HG03196 (cell line): ENCODE measurements around the gene SLF2.
"Not testable (repeated sequence)": the region's sequence is repeated elsewhere in the genome, so short reads cannot be mapped to it uniquely, and the experiment has no call there.

Experiments used
- ATAC-seq: cut with Tn5 transposase; IDR thresholded peaks from one replicate; pipeline ENCODE4 v1.9.1; 2021; ENCODE audit not compliant: unreplicated experiment

Gene SLF2

DNA sequence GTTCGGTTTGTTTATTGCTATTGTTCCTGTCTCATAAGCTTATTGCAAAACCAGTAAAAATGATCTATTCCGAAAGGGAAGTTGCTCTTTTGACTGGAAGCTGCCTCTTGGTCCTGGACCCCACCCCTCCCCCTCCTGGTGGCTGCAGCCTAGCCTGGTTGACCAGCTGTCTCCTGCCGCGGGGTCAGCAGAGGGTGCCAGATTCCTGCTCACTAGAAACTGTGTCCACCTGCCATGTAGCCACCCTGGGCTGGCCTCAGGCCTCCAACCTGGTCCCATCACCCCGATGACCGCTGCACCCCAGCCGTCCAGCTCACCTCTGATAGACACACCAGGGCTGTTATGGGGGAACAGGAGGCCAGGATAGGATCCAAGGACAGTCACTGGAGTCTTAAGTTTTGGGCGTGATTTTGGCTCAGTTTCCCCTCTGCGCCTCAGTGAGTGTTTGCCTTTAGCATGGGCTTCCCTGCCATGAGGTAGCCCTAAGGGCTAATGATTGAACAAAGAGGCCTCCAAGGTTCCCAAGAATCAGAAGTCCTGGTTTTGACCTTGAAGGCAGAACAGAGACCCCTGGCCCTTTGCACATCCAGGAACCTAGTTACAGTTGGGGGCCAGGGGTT is 32.9 kb upstream of the SLF2 start:
- ATAC-seq = no peak

DNA sequence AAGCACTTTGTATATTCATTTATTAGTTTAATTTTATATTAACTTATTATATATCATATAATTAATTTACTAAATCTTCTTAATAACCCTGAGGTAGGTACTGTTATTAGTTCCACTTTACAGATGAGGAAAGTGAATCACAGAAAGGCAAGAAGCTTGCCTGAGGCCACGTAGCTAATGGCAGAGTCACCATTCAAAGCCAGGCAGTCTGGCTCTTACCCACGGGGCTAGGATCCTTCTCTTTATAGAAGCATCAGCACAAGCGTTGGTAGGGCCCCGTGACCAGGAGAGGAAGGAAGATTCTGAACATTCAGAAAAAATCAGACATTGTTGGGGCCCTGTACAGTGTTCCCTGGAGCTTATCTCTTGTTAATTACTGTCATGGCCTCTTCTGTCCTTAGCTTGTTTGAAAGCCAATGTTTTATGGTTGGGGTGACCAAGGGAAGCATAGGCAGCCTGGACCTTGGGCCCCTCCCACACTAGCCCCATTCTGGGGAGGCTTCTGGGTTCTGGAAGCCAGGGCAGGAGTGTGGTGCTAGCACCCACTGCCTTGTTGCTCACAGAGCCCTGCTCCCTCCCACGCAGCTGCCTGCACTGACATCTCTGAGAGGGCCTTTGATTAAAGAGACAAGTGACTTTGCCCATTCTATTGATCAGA is 31.1 kb upstream of the SLF2 start:
- no peak for ATAC-seq

- ATAC-seq = no peak
Observed at GRCh38 chr10:100882252-100882651, 30.5 kb upstream of the SLF2 start.

DNA sequence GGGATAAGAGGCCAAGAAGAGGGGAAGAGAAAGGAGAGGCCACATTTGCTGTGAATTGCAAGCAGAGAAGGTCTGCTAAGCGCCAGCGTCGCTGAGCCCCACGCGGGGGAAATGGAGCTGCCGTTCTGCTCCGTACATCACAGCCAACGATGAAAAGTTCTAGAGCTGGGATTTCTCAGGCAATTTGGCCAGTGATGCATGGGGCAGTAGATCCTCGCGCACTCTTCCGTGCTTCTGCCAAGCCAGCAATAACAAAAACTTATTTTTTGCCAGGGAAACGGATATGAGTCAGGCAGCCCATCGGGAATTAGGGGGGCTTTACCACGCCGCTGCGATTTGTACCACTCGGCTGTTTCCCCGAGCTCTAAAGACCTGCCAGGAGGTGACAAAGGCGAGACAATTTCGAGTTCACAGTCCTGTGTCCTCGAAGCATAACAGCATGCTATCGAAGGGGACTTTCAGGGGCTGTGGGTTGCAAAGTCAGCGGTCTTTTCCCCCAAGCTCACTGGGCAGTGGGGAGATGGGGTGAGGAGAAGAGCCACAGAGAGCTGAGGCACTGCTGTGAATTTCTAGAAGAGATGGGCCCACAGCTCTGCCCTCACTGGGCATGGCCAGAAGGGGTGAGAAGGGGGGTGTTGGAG is 30.0 kb upstream of the SLF2 start:
- ATAC-seq = no peak

- ATAC-seq = no peak
Observed at GRCh38 chr10:100883312-100883821, 29.4 kb upstream of the SLF2 start.

DNA sequence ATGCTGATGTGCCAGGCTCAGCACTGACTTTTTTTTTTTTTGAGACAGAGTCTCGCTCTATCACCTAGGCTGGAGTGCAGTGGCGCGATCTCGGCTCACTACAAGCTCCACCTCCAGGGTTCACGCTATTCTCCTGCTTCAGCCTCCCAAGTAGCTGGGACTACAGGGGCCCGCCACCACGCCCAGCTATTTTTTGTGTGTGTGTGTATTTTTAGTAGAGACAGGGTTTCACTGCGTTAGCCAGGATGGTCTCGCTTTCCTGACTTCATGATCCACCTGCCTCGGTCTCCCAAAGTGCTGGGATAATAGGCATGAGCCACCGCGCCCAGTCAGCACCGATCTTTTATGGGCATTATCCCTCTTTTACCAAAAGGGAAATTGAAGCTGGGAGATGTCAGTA is 27.2 kb upstream of the SLF2 start:
- ATAC-seq = not testable (repeated sequence)

DNA sequence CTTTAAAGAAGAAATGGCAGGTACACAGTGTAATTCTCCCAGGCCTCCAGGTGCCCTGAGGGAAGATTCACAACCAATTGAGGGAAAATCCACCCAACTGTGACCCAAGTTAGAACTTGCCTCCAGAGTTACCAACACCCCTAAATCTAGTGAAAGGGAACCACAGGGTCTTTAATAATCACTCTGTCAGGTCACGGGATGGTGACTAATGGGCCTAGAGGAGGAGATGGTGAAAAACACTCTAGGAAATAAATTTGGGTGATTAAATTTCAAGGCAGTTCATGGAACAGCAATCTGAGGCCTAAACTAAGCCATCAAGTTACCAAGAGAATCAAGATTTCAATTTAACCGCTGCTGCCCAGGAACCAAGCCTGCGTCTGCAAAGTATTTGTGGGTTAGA is 26.7 kb upstream of the SLF2 start:
- ATAC-seq = no peak

GRCh38 chr10:100886521-100886920 is 26.2 kb upstream of the SLF2 start:
- ATAC-seq = no peak

GRCh38 chr10:100886963-100887362 is 25.8 kb upstream of the SLF2 start:
- no peak for ATAC-seq

DNA sequence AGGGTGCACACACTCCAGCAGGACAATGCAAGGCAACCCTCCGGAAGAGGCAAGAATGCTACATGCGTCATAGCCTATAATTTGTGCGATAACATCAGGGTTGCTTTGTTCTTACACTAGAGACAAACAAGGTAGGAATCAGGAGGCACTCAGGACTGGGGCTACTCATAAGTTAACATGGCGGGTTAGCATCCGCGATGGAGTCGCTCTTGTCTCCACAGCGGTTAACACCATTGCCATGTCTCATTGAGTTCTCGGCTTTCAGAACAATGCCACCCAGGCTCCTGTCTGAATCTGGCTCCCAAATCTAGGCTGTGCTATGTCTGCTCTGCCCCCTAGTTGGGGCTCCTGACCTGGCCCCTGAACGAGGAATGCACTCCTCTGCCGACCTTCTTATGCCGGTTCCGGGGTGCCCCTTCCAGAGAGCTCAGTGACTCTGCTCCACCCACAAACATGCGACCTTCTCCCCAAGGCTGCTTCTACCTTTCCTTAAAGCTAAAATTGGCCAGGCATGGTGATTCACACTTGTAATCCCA is 24.9 kb upstream of the SLF2 start:
- ATAC-seq = no peak

DNA sequence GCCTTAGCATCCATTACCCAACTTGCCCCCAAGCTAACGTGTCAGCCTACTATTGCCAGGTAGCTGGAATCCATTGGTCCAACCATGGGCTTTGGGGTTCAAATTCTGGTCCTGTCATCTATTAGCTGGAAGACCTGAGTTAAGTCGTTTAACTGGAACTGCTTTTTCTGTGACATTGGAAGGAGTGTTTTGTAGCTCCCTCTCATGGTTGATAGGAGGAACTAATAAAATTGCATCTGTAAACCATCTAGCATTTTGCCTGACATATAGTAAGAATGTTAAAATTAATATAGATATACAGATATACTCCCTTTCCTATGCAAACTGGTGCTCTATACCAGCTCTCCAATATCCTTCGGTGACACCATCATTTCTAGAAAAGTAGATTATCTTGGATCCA is 23.8 kb upstream of the SLF2 start:
- ATAC-seq = no peak

DNA sequence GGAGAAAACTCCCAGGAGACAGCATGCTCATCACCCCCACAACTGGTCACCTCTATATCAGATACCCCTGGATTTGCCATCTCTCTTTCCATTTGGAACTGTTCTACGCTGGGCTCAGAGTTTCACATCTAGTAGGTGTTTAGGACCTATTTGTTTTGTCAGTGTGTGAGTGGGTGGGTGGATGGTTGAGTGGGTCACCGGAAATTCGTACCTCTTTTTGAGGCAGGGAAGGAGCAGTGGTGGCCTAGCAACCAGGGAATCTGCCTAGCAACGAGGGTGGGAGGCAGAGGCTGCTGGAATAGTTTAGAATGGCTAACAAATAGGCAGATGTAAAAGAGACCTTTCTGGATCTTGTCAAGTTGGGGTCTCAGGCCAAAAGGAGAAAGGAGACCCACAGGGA is 23.2 kb upstream of the SLF2 start:
- ATAC-seq = no peak

DNA sequence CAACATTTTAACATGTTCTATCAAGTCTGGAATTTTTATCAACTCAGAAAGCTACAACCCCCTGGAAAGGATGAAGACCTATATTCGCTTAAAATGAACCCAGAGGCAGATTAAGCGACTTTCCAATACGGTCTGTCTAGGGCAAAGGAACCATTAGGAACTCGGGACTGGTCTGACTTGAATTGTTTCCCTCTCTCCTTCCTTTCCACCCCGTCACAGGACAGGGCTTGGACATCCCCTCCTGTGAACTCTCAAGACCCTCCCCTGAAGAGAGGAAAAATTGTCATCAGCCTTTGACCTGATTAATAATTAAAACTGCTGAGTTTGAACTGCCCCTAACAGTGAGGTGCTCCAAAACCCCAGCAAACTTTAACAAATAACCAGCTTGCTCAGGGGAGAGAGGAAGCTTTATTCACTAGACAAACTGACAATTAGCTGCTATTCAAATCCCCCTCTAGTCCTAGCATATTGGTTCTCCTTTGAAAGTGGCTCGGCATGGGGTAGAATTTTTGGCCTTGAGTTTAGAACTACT is 22.6 kb upstream of the SLF2 start:
- ATAC-seq = no peak

DNA sequence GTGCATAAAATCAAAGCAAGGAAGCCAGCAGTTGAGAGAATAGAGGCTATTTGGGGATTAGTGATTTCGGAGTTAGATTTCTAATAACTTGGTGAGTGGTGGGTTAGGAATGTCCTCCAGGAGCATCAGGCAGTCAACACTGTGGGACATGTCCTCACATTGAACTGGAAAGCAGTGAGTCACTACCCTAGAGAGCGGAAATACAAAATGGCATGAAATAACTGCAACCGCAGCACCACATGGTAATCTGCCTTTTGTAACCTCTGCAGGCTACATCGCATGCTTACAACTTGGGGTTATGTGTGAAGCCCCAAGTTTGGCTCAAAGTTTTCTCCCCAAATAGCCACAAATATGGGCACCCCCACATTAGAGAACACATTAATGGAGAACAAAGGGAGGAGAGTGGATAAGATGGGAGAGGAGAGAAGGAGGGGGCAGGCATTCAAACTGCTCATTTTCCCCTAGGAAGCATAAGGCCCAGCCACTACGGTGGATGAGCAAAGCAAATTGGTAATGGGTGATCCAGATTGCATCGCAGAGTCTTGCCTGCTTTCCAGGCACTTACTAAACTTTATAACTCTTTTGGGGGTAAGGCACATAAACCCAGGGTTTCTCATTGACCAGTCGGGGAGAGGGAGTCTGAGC is 22.0 kb upstream of the SLF2 start:
- ATAC-seq = no peak

- ATAC-seq = no peak
Observed at GRCh38 chr10:100894033-100894432, 18.7 kb upstream of the SLF2 start.

GRCh38 chr10:100894589-100895294 is 18.0 kb upstream of the SLF2 start:
- ATAC-seq = no peak

- no peak for ATAC-seq
Observed at GRCh38 chr10:100895346-100895745, 17.4 kb upstream of the SLF2 start.

DNA sequence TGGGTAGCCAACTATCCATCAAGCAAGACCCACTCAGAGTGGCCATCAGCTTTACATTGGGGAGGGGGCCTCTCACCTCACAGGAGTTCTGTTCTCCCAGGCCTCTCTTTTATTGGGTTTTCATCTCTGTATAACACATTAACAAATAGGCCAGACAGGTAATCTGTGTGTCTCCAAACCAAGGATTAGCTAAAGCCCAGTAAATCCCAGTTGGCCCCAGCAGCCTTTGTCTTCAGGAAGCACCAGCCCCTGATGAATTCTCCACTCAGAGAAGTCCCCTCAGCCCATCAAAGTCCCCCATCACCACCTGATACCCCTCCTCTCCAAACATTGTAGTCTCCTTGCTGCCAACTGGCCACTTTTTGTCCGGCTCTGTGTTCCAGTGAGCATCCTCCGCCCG is 16.9 kb upstream of the SLF2 start:
- no peak for ATAC-seq

GRCh38 chr10:100896876-100897461 is 15.8 kb upstream of the SLF2 start:
- no peak for ATAC-seq

- ATAC-seq = no peak
Observed at GRCh38 chr10:100897976-100898375, 14.8 kb upstream of the SLF2 start.
